ENCODE results near the gene HOXC6. TPM values are rescaled to one million over a fixed set of nuclear protein-coding genes. Genes with fewer than 3 reads are reported as not detected.

HOXC6 gene
- polyA plus RNA-seq, 1 experiment, result 0.02 TPM

DNA sequence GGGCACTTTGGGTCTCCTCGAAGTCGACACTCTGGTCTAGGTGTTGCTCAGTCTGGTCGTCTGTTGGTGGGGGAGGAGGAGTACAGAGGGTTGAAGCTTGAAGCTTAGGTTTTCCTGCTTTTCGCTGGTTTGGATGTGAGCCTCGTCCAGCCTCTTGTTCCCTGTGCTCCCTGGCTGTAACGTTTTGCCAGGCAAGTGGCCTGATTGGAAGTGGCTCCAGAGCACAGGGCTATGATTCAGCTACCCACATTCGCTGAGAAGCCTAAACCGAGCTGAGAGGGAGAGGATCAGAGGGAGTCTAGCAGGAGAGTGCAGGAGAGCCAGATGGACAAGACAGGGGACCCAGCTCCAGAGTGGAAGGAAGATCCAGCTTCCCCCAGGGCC lies 37.2 kb upstream of the HOXC6 start:
- Histone ChIP-seq H3K27me3 (ENCODE audit: control insufficient read depth, insufficient read depth, low read length) (peaks cover 97% of the 10 kb centered on the region), H3K27ac (ENCODE audit: low read depth, low read length) (no peak overlapping the region)
- POLR2A ChIA-PET, result no interaction called here

DNA sequence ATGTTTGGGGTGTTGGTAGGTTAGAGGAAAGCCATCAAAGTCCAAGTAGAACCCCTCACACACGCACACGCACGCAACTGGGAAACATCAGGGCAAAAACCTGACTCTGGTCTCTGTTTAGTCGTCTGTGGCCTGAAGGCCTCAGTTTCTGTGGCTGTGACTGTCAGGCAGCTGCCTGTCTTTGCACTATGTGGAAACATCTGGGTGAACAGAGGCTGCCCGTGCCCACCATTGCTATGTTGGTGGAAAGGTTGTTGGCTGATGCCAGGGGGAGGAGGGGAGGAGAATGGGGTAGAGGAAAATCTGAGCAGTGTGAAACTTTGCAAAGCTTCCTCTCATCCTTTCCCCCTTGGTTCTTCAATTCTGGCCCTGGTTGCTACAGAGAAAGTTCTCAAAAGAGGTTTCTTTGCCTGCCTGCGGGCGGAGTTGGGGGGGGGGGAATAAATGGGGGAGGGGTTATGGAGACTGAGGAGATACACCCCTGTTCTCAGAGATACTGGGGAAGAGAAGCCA lies 35.8 kb upstream of the HOXC6 start:
- POLR2A ChIA-PET, result no interaction called here
- Histone ChIP-seq H3K4me3 (ENCODE audit: low read depth, low read length) (no peak overlapping the region), H3K9me3 (ENCODE audit: control insufficient read depth, insufficient read depth, low read length) (peaks cover 8% of the 10 kb centered on the region; the same call in 1 of the 2 replicates), H3K27ac (ENCODE audit: low read depth, low read length) (no peak overlapping the region), H3K27me3 (ENCODE audit: control insufficient read depth, insufficient read depth, low read length) (peaks cover 97% of the 10 kb centered on the region)
- TF ChIP-seq CTCF (IDR thresholded peaks at IDR 0.05; ENCODE audit: low read depth, low read length), result no peak
- no peak for DNase-seq (ENCODE audit: low read depth, low spot score)
- CTCF ChIA-PET, result interaction anchor here (2.3 kb wide), 1 partner anchor 13 kb away, joined by 8 read pairs; no protein-coding TSS in a partner anchor

More for the DNA sequence above, 37.2 kb upstream of the HOXC6 start:
- Histone ChIP-seq H3K4me3 (ENCODE audit: low read depth, low read length) (no peak overlapping the region), H3K9me3 (ENCODE audit: control insufficient read depth, insufficient read depth, low read length) (peaks cover 8% of the 10 kb centered on the region; the same call in 1 of the 2 replicates)
- no peak for TF ChIP-seq CTCF (IDR thresholded peaks at IDR 0.05; ENCODE audit: low read depth, low read length)
- DNase-seq (ENCODE audit: low read depth, low spot score), result no peak
- CTCF ChIA-PET, result interaction anchor here (1.0 to 2.3 kb wide), 3 partner anchors 15 to 234 kb away, joined by 3 to 8 read pairs (median 3); no protein-coding TSS in a partner anchor

GRCh38 chr12:53993162-53994008 lies 34.9 kb upstream of the HOXC6 start:
- Histone ChIP-seq H3K4me3 (ENCODE audit: low read depth, low read length) (no peak overlapping the region), H3K27ac (ENCODE audit: low read depth, low read length) (no peak overlapping the region), H3K9me3 (ENCODE audit: control insufficient read depth, insufficient read depth, low read length) (peaks cover 8% of the 10 kb centered on the region; the same call in 1 of the 2 replicates), H3K27me3 (ENCODE audit: control insufficient read depth, insufficient read depth, low read length) (peaks cover 97% of the 10 kb centered on the region)
- no peak for TF ChIP-seq CTCF (IDR thresholded peaks at IDR 0.05; ENCODE audit: low read depth, low read length)
- ChIA-PET POLR2A (no interaction called here), CTCF (interaction anchor here (1.0 to 1.2 kb wide), 2 partner anchors 198 to 221 kb away, joined by 3 read pairs; no protein-coding TSS in a partner anchor)
- DNase-seq (ENCODE audit: low read depth, low spot score), result no peak

- POLR2A ChIA-PET, result no interaction called here
- TF ChIP-seq CTCF (IDR thresholded peaks at IDR 0.05; ENCODE audit: low read depth, low read length), result no peak
- H3K27me3 ChIP-seq (ENCODE audit: control insufficient read depth, insufficient read depth, low read length), result peaks cover 97% of the 10 kb centered on the region
- DNase-seq (ENCODE audit: low read depth, low spot score), result no peak
- H3K4me3 ChIP-seq (ENCODE audit: low read depth, low read length), result no peak overlapping the region
- H3K27ac ChIP-seq (ENCODE audit: low read depth, low read length), result no peak overlapping the region
- H3K9me3 ChIP-seq (ENCODE audit: control insufficient read depth, insufficient read depth, low read length), result peaks cover 8% of the 10 kb centered on the region; the same call in 1 of the 2 replicates
- CTCF ChIA-PET, result interaction anchor here (1.0 to 1.2 kb wide), 2 partner anchors 197 to 220 kb away, joined by 3 read pairs; no protein-coding TSS in a partner anchor
Measured at GRCh38 chr12:53994009-53994263, 34.3 kb upstream of the HOXC6 start.

Measured in AG04450 (cell line).